Measurements from ENCODE around the gene HNRNPUL1. TPM values are rescaled to one million over a fixed set of nuclear protein-coding genes. Genes with fewer than 3 reads are reported as not detected.

HNRNPUL1 gene
- total and polyA plus RNA-seq, 12 donors, result 55.5 to 151 (median 106) TPM

Other genes starting within 250 kb of the HNRNPUL1 start
- not detected for gene CYP2A13, start 175.9 kb upstream of the HNRNPUL1 start, total RNA-seq
- not detected for gene CYP2A13, start 175.9 kb upstream of the HNRNPUL1 start, polyA plus RNA-seq
- not detected for gene CYP2F1, start 149.9 kb upstream of the HNRNPUL1 start, total RNA-seq
- not detected for gene CYP2F1, start 149.9 kb upstream of the HNRNPUL1 start, polyA plus RNA-seq
- 1 to 10 TPM in 1 of 10 donors, under 1 TPM in 4, not detected in 5; 0.42 to 1.1 (median 0.59) TPM for gene CYP2S1, start 71.2 kb upstream of the HNRNPUL1 start, total RNA-seq
- under 1 TPM; 0.29 to 0.30 TPM for gene CYP2S1, start 71.2 kb upstream of the HNRNPUL1 start, polyA plus RNA-seq
- 10 to 100 TPM in 4 of 10 donors, 1 to 10 TPM in 6; 6.5 to 22.8 (median 9.8) TPM for gene AXL, start 45.1 kb upstream of the HNRNPUL1 start, total RNA-seq
- 10 to 100 TPM in 1 of 2 donors, 1 to 10 TPM in 1; 7.9 to 13.0 TPM for gene AXL, start 45.1 kb upstream of the HNRNPUL1 start, polyA plus RNA-seq
- 10 to 100 TPM; 12.6 to 19.2 (median 16.4) TPM for gene CCDC97, start 45.8 kb downstream of the HNRNPUL1 start, total RNA-seq
- gene CCDC97, start 45.8 kb downstream of the HNRNPUL1 start, polyA plus RNA-seq, result 10 to 100 TPM; 11.3 to 11.5 TPM
- 10 to 100 TPM in 8 of 10 donors, 1 to 10 TPM in 2; 9.7 to 44.9 (median 13.2) TPM for gene TGFB1, start 89.5 kb downstream of the HNRNPUL1 start, total RNA-seq
- gene TGFB1, start 89.5 kb downstream of the HNRNPUL1 start, polyA plus RNA-seq, result 10 to 100 TPM; 14.0 to 19.9 TPM
- gene B9D2, start 99.8 kb downstream of the HNRNPUL1 start, total RNA-seq, result 1 to 10 TPM in 9 of 10 donors, under 1 TPM in 1; 1.00 to 5.8 (median 2.3) TPM
- 10 to 100 TPM in 1 of 2 donors, 1 to 10 TPM in 1; 2.5 to 12.6 TPM for gene B9D2, start 99.8 kb downstream of the HNRNPUL1 start, polyA plus RNA-seq
- 1 to 10 TPM; 1.2 to 4.7 (median 2.0) TPM for gene TMEM91, start 112.2 kb downstream of the HNRNPUL1 start, total RNA-seq
- 10 to 100 TPM in 1 of 2 donors, 1 to 10 TPM in 1; 3.8 to 11.3 TPM for gene TMEM91, start 112.2 kb downstream of the HNRNPUL1 start, polyA plus RNA-seq
- gene EXOSC5, start 133.0 kb downstream of the HNRNPUL1 start, total RNA-seq, result 10 to 100 TPM; 10.6 to 17.8 (median 13.6) TPM
- 10 to 100 TPM; 17.1 to 43.8 TPM for gene EXOSC5, start 133.0 kb downstream of the HNRNPUL1 start, polyA plus RNA-seq
- gene BCKDHA, start 133.4 kb downstream of the HNRNPUL1 start, total RNA-seq, result 10 to 100 TPM; 35.5 to 63.0 (median 42.5) TPM
- gene BCKDHA, start 133.4 kb downstream of the HNRNPUL1 start, polyA plus RNA-seq, result 10 to 100 TPM; 19.5 to 74.6 TPM
- 10 to 100 TPM in 2 of 10 donors, 1 to 10 TPM in 8; 6.2 to 11.7 (median 8.8) TPM for gene B3GNT8, start 163.0 kb downstream of the HNRNPUL1 start, total RNA-seq
- gene B3GNT8, start 163.0 kb downstream of the HNRNPUL1 start, polyA plus RNA-seq, result 10 to 100 TPM in 1 of 2 donors, 1 to 10 TPM in 1; 3.3 to 13.3 TPM
- 100 to 1,000 TPM in 5 of 10 donors, 10 to 100 TPM in 5; 80.8 to 139 (median 101) TPM for gene DMAC2, start 175.5 kb downstream of the HNRNPUL1 start, total RNA-seq
- gene DMAC2, start 175.5 kb downstream of the HNRNPUL1 start, polyA plus RNA-seq, result 100 to 1,000 TPM; 103 to 118 TPM
- under 1 TPM in 1 of 10 donors, not detected in 9; 0.37 TPM for gene ERICH4, start 178.8 kb downstream of the HNRNPUL1 start, total RNA-seq
- gene ERICH4, start 178.8 kb downstream of the HNRNPUL1 start, polyA plus RNA-seq, result under 1 TPM in 1 of 2 donors, not detected in 1; 0.10 TPM

All from heart right ventricle (tissue), 12 donors.